Suppressor macrophage treated with lipopolysaccharide for 4 hours (primary cell): ENCODE data around the gene CAPNS2.
A peak's percentile ranks its signal among the peaks of the same experiment; 100 is the strongest.
"Not testable (repeated sequence)": the region's sequence is repeated elsewhere in the genome, so short reads cannot be mapped to it uniquely, and the experiment has no call there.

Source experiments
- DNase-seq: peaks from one replicate; pipeline ENCODE4 v3.0.0-alpha.2; 2020

Gene CAPNS2

DNA sequence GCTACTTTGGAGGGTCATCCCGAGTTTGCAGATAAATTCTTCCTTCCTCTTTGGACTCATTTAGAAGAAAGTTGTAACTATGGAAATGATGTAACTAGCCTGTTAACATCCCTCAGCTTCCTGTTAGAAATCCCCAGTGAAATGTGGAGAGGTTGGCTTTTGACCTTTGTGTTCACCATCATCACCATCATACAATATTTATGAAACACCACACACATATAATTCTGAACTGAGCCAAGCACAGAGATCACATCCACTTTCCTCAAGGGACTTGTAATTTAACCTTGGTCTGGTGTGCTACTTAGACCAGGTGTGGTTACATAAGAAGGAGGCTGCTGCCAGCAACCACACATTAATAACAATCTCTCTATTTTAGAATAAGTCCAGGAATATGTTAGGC lies 2.5 kb downstream of the CAPNS2 start:
- DNase-seq: peak; percentile 80

DNA sequence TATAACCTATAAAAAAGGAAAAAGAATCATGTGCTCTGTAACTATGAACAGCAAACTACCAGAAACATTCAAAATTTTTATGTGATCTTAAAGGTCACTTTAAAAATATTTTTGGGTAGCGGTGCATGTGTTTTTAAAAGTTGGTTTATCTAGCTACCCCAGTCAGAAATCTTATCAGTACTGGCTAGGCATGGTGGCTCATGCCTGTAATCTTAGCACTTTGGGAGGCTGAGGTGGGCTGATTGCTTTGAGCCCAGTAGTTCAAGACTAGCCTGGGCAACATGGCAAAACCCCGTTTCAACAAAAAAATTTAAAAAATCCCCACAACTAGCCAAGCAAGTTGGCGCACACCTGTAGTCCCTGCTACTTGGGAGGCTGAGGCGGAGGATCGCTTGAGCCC lies 3.7 kb downstream of the CAPNS2 start:
- DNase-seq: no peak

GRCh38 chr16:55571191-55571897 lies 4.9 kb downstream of the CAPNS2 start:
- no peak for DNase-seq

DNA sequence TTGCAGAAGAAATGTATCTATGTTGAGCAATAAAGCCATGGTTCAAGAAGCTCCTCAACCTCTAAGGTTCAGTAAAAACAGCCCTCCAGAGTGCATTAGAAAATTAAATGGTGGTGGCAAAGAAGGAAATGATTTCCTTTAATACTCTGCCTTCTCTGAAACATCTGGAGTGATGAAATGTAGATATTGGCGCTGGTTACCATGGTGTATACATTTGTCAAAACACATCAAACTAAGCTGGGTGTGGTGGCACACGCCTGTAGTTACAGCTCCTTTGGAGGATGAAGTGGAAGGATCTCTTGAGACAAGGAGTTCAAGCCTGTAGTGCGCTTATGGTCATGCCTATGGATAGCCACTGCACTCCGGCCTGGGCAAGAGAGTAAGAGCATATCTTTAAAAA lies 6.0 kb downstream of the CAPNS2 start:
- no peak for DNase-seq

- no peak for DNase-seq
These were observed 8.3 kb downstream of the CAPNS2 start for GRCh38 chr16:55574811-55575210.

- DNase-seq: no peak
These were observed 9.0 kb downstream of the CAPNS2 start for GRCh38 chr16:55575496-55575895.

DNA sequence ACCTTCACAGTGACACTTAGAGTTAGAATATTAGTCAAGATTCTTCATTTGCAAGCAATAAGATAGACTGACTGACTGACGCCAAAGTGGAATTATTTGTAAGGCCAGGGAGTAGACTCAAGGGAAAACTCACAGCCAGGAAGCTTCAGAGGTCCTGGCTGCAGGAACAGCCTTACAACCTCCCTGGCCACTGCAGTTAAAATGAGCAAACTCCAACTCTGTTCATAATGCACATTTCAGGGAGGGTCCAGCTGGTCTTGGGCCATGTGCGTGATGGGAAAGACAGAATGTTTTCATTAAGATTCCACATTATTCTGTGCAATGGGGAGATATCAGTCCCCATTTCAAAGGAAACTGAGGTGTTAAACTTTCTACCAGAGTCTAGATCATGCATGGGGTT lies 9.9 kb downstream of the CAPNS2 start:
- no peak for DNase-seq

DNA sequence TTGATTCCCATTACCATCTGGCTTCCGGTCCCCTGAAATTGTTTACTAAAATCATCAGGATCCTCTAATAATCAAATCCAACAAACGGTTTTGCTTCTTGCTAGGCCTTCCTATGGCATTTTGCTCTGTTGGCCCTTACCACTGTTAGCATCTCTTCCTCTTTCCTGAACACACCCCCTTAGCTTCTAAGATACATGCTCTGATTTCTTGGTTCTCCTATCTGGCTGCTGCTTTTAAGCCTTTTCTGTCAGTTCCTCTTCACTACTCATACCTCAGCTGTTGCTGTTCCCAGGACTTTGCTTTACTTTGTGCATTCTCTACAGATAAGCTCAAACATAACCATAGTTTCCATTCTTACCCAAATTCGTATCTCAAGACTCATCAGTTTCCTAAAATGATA lies 11.4 kb downstream of the CAPNS2 start:
- DNase-seq: peak; percentile 59

- no peak for DNase-seq
These were observed 19.1 kb downstream of the CAPNS2 start for GRCh38 chr16:55585631-55586030.

DNA sequence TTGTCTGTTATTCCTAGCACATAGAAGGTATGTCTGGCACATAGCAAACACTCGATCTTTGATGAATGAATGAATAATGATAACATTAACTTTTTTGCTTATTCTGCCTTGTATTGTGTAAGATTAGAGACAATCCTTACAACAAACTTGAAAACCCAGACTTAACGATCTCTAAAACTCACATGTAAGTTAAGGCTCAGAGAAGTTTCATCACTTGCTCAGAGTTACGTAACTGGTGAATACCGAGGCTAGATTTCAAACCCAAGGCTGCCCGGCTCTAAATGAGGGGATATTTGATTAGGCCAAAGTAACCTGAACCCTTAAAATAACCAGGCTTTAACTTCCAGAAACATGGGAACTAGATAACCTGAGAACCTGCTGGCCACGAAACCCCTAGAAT lies 22.3 kb downstream of the CAPNS2 start:
- no peak for DNase-seq

DNA sequence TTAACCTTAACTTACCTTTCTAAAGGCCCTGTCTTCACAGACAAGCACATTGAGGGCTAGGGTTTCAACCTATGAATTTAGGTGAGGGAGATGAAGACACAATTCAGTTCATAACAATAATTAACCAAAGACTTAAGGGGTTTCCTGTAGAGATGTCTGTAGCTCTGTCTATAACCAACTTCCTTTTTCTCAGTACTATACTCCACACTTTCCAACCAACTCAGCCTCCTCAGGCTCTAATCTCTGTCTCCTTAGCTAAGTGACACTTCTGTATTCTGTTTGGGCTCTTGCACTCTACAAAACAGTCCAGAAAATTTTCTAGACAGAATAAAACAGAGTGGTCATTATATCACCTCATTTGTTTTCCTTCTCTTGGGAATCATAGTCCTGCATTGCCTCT lies 25.8 kb downstream of the CAPNS2 start:
- DNase-seq: no peak

- no peak for DNase-seq
These were observed 31.4 kb downstream of the CAPNS2 start for GRCh38 chr16:55597928-55598327.

- DNase-seq: no peak
These were observed 39.4 kb downstream of the CAPNS2 start for GRCh38 chr16:55605754-55606336.

GRCh38 chr16:55613613-55614335 lies 47.3 kb downstream of the CAPNS2 start:
- DNase-seq: no peak

- no peak for DNase-seq
These were observed 48.6 kb downstream of the CAPNS2 start for GRCh38 chr16:55615071-55615470.

- not testable (repeated sequence) for DNase-seq
These were observed 49.2 kb downstream of the CAPNS2 start for GRCh38 chr16:55615670-55616069.
